Middle frontal gyrus (tissue), 1 donor: Measurements from ENCODE around the gene ANKRD11.
"Not testable (repeated sequence)": the region's sequence is repeated elsewhere in the genome, so short reads cannot be mapped to it uniquely, and the experiment has no call there.

Experiments
- DNase-seq: peaks from one replicate; pipeline ENCODE4 v3.0.0-alpha.2; 2015; ENCODE audit warnings: low spot score; ENCODE audit errors: extremely low spot score

ANKRD11 gene

DNA sequence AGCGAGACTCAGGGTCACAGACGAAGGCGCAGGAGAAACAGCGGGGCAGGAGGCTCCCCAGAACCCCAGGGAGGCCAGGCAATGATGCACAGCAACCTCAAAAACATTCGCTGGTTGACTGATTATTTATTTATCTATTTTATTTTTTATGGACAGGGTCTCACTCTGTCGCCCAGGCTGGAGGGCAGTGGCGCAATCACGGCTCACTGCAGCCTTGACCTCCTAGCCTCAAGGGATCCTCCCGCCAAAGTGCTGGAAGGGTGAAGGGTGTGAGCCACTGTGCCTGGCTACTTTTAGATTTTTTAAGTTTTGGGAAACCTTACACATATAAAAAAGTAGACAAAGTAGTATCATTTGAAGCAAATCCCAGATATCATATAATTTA, 189.4 kb downstream of the ANKRD11 start:
- DNase-seq = no peak

DNA sequence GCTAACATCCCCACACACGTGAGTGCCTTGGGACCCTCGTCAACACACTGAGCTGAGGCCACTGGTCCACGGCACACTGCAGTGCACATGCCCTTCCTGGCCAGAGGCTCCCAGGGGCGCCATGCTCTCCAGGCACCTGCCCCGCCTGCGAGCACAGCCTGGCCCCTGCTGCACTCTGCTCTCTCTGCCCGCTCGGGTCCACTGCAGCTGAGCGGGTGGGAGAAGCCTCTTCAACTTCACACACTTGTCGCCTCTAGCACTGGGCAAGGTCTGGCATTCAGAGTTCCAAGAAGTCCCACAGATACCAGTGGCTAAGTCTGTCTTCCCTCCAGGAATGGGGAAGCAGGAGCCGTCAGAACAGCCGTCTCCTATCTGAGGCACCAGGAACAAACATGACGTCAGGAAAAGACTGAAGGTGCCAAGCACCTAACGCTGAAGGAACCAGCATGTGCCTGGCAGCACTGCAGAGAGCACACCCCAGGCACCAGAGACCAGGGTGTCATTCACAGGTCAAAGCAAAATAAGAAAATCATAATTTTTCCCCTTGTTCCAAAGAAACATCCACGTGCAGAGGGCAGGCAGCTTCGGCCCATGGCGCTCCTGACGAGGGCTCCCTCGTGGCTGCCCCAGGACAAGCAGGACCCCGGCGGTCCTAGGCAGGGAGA, 189.9 kb downstream of the ANKRD11 start:
- no peak for DNase-seq

- DNase-seq = not testable (repeated sequence)
These were observed 190.8 kb downstream of the ANKRD11 start for GRCh38 chr16:89299357-89300111.

GRCh38 chr16:89298623-89299225, 191.6 kb downstream of the ANKRD11 start:
- no peak for DNase-seq

GRCh38 chr16:89297910-89298545, 192.3 kb downstream of the ANKRD11 start:
- DNase-seq = no peak

DNA sequence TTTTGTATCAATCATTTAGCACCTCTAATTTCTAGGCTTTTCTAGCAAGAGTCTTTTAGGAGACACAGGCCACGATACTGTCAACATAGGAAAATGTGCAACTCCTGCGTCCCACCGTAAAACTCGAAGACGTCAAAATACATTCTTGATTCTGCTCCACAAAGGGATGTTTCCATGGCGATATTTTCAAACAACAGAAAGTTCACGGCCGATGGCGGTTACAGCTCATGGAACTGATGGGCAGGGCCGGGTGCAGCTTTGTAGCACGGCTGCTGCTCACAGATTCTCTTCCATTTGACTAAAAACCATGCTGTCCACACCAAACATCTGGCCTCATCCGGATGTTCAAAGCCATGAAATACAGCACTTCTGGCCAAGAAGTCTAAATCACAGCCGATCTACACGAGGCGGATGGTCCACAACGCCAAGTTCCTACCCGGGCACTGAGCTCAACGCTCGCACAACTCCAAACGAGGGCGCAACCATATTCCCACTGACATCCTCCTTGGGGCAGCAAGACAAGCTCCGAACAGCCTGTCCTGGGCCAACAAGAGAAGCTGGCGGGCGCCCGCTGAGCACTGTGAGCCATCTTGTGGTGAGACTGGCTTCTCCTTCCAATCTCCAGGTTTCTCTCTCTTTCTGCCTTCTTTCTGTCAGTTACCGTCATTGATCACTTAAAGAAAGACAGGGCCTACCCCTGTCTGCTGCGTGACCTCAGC, 193.0 kb downstream of the ANKRD11 start:
- no peak for DNase-seq

DNA sequence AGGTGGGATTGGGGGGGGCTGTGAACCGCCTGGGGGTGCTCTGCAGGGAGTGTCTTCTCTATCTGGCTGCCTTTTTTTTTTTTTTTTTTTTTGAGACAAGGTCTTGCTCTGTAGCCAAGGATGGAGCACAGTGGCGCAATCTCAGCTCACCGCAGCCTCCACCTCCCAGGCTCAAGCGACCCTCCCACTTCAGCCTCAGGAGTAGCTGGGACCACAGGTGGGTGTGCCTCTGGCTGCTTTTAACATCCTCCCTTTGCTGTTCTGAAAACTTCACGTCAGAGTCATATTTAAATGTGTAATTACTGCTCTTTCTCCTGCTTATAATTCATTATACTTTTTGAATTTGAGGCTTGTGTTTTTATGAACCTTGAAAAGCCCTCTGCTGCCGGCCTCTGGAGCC, 194.4 kb downstream of the ANKRD11 start:
- DNase-seq = no peak

- DNase-seq = no peak
These were observed 195.1 kb downstream of the ANKRD11 start for GRCh38 chr16:89295071-89295900.

- no peak for DNase-seq
These were observed 195.9 kb downstream of the ANKRD11 start for GRCh38 chr16:89294486-89294885.

DNA sequence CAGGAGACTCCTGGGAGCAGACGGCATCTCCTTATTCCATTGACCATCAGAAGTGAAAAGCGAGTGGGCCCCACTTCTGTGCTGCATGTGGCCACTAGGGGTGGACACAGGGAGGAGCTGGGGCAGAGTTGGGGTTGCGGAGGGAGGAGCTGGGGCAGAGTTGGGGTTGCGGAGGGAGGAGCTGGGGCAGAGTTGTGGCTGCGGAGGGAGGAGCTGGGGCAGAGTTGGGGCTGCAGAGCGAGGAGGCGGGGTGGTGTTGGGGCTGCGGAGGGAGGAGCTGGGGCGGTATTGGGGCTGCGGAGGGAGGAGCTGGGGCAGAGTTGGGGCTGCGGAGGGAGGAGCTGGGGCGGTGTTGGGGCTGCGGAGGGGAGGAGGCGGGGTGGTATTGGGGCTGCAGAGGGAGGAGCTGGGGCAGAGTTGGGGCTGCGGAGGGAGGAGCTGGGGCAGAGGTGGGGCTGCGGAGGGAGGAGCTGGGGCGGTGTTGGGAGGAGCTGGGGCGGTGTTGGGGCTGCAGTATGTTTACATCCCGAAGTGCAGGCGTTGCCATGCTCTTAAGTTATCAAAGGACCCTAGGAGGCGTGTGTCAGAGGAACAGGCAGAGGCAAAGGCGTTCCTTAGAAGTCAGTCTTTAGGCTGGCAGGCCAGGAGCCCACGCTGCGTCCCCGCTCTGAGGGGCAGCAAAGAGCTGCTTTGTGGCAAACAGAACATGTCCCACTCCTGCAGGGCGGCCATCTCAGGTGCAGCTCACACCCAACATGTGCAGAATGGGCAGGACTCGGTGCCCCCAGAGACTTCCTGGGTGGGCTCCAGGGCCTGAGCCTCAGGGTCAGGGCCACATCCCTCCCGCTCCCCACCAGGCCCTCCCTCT, 196.9 kb downstream of the ANKRD11 start:
- no peak for DNase-seq

GRCh38 chr16:89292443-89293078, 197.8 kb downstream of the ANKRD11 start:
- DNase-seq = no peak

DNA sequence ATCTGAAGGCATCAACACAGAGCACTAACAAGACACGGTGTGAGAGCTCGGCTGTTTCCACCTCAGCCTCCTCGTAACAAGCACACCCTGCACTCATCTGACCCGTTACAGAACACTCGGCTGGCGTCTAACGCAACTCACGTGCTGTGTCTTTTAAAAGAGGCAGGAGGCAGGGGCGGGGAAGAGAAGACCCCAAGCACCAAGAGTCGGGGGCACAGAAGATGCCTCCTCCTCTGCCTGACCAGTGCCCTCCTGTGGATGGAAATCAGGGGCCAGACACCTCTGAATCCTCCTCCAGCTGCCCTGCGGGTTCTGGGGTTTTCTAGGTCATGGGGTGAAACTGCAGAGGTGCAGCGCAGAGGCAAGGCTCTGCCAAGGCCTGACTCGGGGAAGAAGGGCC, 198.6 kb downstream of the ANKRD11 start:
- DNase-seq = no peak

DNA sequence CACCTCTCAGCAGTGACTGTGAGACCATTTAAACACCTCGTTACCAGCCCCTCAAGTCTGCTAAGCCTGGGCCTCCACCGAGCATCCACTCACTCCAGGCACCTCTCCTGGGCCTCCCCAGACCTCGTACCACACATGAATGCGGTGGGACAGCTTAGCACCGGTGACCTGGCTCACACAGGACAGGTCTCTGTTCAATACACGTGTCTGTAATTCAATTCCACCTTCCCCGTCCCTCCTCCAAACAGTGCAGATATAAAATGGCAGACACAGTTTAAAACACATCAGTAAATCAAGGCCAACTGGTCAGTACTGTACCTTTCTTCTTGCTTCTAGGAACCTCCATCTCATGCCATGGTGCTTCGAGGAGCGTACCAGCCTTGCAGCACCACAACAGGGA, 199.0 kb downstream of the ANKRD11 start:
- DNase-seq = no peak

DNA sequence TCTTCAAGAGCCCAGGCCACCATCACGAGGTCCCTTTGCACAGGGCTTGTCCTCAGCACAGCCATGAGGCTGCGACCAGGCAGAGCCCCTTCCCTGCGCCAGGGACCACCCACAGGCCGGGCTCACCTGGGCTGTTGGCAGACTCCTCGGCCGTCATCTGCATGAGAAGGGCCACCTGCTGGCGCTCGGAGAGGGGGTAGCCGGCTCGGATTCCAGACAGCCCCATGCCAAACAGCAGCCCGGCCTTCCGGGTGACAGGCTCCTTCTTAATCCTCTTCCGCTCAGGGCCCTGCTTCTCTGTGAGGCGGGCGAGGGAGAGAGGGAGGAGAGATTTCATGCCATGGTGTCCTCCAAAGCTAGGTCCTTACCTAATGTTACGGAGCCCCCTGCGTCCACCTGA, 199.5 kb downstream of the ANKRD11 start:
- no peak for DNase-seq

GRCh38 chr16:89290472-89290871, 199.9 kb downstream of the ANKRD11 start:
- no peak for DNase-seq

DNA sequence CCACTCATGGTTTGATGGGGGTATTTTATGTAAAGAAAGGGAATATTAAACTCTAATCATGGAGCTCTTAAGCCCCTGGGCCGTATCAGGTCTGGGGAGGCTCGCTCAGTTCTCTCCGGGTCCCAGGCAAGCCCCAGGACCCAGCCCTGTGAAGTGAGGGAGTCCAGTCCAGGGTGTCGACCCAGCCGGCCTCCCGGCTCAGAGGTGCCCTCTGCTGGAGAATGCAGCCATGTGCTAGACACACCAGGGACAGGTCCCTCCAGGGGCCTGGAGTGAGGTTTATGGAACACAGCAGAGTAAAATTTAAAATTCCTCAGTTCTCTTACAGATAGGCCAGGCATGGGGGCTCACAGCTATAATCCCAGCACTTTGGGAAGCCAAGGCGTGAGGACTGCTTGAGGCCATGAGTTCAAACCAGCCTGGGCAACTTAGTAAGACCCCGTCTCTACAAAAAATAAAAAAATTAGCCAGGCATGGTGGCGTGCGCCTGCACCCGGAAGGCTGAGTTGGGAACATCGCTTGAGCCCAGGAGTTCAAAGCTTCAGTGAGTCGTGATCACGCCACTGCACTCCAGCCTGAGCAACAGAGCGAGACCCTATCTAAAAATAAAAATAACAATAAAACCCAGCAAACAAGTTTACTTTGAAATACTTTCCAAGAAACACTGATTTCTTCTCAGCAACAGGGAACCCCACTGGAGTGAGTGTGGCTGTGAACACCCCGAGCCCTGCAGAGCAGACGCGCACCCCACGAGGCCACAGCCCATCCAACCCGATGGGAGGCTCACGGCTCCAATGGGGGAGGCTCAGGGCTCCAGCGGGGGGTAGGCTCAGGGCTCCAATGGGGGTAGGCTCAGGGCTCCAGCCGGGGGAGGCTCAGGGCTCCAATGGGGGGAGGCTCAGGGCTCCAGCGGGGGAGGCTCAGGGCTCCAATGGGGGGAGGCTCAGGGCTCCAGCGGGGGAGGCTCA, 200.6 kb downstream of the ANKRD11 start:
- DNase-seq = peak; percentile 13

- DNase-seq = no peak
These were observed 201.4 kb downstream of the ANKRD11 start for GRCh38 chr16:89288966-89289365.

DNA sequence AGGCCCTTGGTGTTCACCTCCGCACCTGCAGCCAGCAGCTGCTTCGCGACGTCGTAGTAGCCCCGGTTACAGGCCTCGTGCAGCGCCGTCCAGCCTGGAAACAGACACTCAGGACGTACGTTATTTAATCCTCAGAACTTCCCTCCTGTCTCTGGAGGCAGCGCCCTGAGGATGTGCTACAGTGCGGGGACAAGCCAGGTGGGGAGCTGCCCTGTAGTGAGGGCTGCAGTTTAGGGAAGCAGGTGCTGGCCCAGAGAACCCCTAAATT, 201.8 kb downstream of the ANKRD11 start:
- DNase-seq = no peak
